Activated CD8-positive, alpha-beta memory T cell treated with anti-CD3 and anti-CD28 coated beads, Interleukin-2, amount 50 U/mL, for 24 hours (primary cell): ENCODE data around the gene CRYBB1.
A peak's percentile ranks its signal among the peaks of the same experiment; 100 is the strongest.

Experiments used
- DNase-seq: peaks from one replicate; pipeline ENCODE4 v3.0.0-alpha.2; 2020; ENCODE audit errors: extremely low read depth

Gene CRYBB1

GRCh38 chr22:26617271-26618199 lies at the start of gene CRYBB1:
Gene CRYBB1 (minus strand): TSS chr22:26618027. CDS start chr22:26616319, 1,708 bp downstream.
- DNase-seq, result no peak

GRCh38 chr22:26667140-26667539 lies 49.3 kb upstream of the CRYBB1 start:
- no peak for DNase-seq

- DNase-seq, result no peak
Observed at GRCh38 chr22:26665813-26666231, 48.0 kb upstream of the CRYBB1 start.

GRCh38 chr22:26663374-26663923 lies 45.6 kb upstream of the CRYBB1 start:
- no peak for DNase-seq

- no peak for DNase-seq
Observed at GRCh38 chr22:26662160-26662559, 44.3 kb upstream of the CRYBB1 start.

- no peak for DNase-seq
Observed at GRCh38 chr22:26660961-26661578, 43.2 kb upstream of the CRYBB1 start.

GRCh38 chr22:26660356-26660755 lies 42.5 kb upstream of the CRYBB1 start:
- no peak for DNase-seq

GRCh38 chr22:26658671-26659478 lies 41.0 kb upstream of the CRYBB1 start:
- peak; percentile 72 for DNase-seq

GRCh38 chr22:26658161-26658560 lies 40.3 kb upstream of the CRYBB1 start:
- no peak for DNase-seq

GRCh38 chr22:26656891-26657851 lies 39.3 kb upstream of the CRYBB1 start, which contains the start of gene MIAT:
Gene MIAT (plus strand): TSS chr22:26657588.
- no peak for DNase-seq

GRCh38 chr22:26651815-26652214 lies 34.0 kb upstream of the CRYBB1 start:
- no peak for DNase-seq

GRCh38 chr22:26650722-26651421 lies 33.0 kb upstream of the CRYBB1 start:
- DNase-seq, result no peak

GRCh38 chr22:26648528-26649388 lies 30.9 kb upstream of the CRYBB1 start:
- no peak for DNase-seq

GRCh38 chr22:26648011-26648497 lies 30.2 kb upstream of the CRYBB1 start:
- DNase-seq, result no peak

- no peak for DNase-seq
Observed at GRCh38 chr22:26646158-26646557, 28.3 kb upstream of the CRYBB1 start.

- DNase-seq, result no peak
Observed at GRCh38 chr22:26643418-26644100, 25.7 kb upstream of the CRYBB1 start.

- peak; percentile 73 for DNase-seq
Observed at GRCh38 chr22:26642465-26643417, 24.9 kb upstream of the CRYBB1 start.
